GM18873 (cell line): ENCODE measurements around the gene SDK1.
"Not testable (repeated sequence)": the region's sequence is repeated elsewhere in the genome, so short reads cannot be mapped to it uniquely, and the experiment has no call there.

ENCODE experiments used
- ATAC-seq: cut with Tn5 transposase; IDR thresholded peaks from one replicate; pipeline ENCODE4 v1.9.1; 2021; ENCODE audit warnings: mild to moderate bottlenecking, moderate library complexity, moderate number of reproducible peaks; ENCODE audit not compliant: unreplicated experiment, low FRiP score

The SDK1 gene

DNA sequence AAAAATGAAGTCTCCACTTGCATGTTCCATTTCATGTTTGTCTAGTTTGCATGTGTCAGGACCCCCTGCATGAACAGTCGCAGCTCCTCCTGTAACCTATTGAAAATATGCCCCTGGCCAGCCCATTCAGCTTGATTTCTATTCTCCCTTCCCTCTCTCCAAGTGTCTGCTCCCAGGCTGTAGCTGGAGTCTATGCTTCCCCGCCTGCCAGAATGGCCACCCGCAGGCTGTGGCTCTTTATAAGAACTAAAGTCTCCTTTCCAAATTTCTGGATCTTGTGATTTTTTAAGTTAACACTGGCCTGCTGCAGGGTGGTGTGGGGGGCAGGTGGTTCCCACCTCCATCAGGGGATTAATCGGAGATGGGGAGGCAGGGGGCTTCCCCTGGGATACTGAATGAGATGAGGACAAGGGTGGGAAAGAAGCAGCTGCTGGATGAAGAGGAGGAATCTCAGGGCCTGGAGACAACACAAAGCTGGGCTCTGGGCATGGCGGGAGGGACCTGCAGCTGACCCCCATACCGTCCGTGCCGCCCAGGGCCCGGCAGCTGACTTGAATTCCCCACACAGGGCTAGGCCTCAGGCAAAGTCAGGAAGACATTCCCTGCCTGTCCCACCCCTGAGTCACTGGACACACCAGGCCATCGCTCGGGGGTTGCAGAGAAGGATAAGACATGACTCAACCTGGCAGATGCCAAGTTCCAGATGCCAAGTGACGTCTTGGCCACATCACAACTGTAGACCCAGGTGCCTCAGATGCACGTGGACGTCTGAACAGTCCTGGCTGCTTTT lies 981.6 kb downstream of the SDK1 start:
- no peak for ATAC-seq

- ATAC-seq: no peak
Measured at GRCh38 chr7:4286351-4286750, 985.3 kb downstream of the SDK1 start.

DNA sequence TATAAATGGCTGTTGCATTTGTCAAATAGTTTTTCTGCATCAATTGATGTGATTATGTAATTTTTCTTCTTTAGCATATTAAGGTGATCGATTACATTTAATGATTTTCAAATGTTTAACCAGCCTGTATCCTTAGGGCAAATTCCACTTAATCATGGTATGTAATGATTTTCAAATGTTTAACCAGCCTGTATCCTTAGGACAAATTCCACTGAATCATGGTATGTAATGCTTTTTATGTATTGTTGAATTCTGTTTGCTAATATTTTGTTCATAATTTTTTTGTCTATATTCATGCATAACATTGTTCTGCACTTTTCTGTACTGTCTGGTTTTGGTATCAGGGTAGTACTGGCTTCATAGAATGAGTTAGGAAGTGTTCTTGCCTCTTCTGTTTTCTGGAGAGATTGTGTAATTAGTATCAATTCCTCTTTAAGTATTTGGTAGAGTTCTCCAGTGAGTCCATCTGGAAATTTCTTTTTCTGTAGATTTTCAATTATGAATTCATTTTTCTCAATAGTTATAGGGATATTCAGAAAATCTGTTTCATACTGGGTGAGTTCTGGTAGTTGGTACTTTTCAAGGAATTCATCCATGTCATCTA lies 987.8 kb downstream of the SDK1 start:
- no peak for ATAC-seq

DNA sequence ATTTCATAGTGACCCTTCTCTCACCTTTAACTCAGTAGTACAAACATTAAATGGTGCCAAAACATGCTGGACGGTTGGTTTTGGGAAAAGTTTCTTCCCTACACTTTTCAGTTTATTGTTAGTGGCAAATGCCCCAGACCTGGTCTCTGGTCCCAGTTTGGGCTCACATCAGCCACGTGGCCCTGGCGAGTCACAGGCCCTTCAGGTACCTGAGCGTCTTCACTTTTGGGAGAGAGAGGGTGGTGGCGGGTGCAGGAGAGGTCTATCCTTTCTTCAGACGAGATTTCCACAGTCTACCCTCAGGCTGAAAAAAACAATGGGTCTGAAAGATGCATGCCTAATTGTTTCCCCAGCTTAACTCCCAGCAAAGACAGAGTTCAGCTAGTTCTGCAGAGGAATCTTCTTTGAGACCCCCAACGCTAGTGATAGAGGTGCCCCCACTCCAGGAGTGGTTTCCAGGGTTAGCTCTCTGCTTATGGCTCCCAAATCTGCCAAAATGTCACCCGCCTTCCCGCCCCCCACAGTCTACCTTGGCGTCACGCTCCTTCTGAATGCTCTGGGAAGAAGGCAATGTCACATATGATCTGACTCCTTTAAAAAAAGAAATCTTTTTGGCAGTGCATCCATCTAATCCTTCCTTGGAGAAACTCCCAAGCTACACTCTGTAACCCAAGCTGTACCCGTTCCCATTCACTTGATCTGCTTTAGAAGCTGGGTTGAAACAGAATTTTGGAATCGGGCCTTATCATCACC lies 996.3 kb downstream of the SDK1 start:
- no peak for ATAC-seq

GRCh38 chr7:4297918-4298219 lies 996.8 kb downstream of the SDK1 start:
- ATAC-seq: no peak

GRCh38 chr7:4299431-4299830 lies 998.4 kb downstream of the SDK1 start:
- no peak for ATAC-seq

DNA sequence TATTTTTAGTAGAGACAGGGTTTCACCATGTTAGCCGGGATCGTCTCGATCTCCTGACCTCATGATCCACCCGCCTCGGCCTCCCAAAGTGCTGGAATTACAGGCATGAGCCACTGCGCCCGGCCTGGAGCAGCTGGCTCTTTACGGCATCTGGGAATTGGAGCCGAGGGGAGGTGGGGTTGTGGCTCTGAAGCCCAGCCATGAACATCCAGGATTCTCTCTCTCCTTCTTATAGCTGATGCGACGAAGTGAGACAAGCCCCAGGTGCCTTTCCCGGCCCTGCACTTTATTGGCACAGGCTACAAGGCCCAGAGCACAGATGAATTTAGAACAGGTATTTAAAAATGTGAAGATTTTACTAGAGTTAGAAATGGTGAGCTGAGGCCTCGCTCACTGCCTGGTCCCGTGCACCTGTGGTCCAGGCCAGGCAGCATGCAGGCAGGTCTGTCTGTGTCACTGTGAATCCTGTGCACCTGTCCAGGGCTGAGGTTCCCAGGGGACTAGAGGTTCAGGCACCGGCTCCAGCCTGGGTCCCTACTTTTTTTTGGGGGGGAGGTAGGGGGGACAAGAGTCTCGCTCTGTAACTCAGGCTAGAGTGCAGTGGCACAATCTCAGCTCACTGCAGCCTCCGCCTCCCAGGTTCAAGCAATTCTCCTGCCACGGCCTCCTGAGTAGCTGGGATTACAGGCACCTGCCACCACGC lies 1001.3 kb downstream of the SDK1 start:
- ATAC-seq: no peak

GRCh38 chr7:4307316-4308204 lies 1006.5 kb downstream of the SDK1 start:
- ATAC-seq: no peak

GRCh38 chr7:4308205-4308590 lies 1007.1 kb downstream of the SDK1 start:
- no peak for ATAC-seq

- ATAC-seq: not testable (repeated sequence)
Measured at GRCh38 chr7:4313911-4314310, 1012.9 kb downstream of the SDK1 start.

GRCh38 chr7:4314316-4314715 lies 1013.3 kb downstream of the SDK1 start:
- ATAC-seq: not testable (repeated sequence)
